GM23338 (cell line): ENCODE results near the gene HAUS8. TPM values are rescaled to one million over a fixed set of nuclear protein-coding genes. Genes with fewer than 3 reads are reported as not detected.

Experiments used
- ATAC-seq: fragments of 200-7000 bp; cut with Tn5 transposase; 3 replicates; pipeline ENCODE4 v1.9.1; 2020
- DNase-seq: peaks from one replicate; pipeline ENCODE4 v3.0.0-alpha.2; 2015; ENCODE audit warnings: low spot score
- H2AFZ ChIP-seq: fragments of 200-600 bp; sonication (generic); 2 replicates; pipeline ENCODE4 v1.8.0; 2016; ENCODE audit warnings: antibody characterized with exemption, mild to moderate bottlenecking, moderate library complexity
- H3F3A ChIP-seq: fragments of 200-600 bp; sonication (generic); replicated peaks from 2 replicates; pipeline ENCODE4 v1.8.0; 2017; ENCODE audit warnings: antibody characterized with exemption, mixed run types, low read depth
- H3K27ac ChIP-seq: fragments of 200-600 bp; sonication (generic); 2 replicates; pipeline ENCODE4 v1.6.1; 2016; ENCODE audit warnings: low read depth
- H3K27me3 ChIP-seq: fragments of 200-600 bp; sonication (generic); 2 replicates; pipeline ENCODE4 v1.8.0; 2016; ENCODE audit warnings: mild to moderate bottlenecking, mixed run types, moderate library complexity; ENCODE audit not compliant: insufficient read depth
- H3K36me3 ChIP-seq: fragments of 200-600 bp; sonication (generic); 2 replicates; pipeline ENCODE4 v1.8.0; 2016; ENCODE audit warnings: mild to moderate bottlenecking; ENCODE audit not compliant: insufficient read depth
- H3K4me1 ChIP-seq: fragments of 200-600 bp; sonication (generic); 2 replicates; pipeline ENCODE4 v1.8.0; 2016; ENCODE audit warnings: mild to moderate bottlenecking, moderate library complexity; ENCODE audit not compliant: insufficient read depth
- H3K4me2 ChIP-seq: fragments of 200-600 bp; sonication (generic); 2 replicates; pipeline ENCODE4 v1.7.1; 2017; ENCODE audit warnings: mixed run types
- H3K4me3 ChIP-seq: fragments of 200-600 bp; sonication (generic); 2 replicates; pipeline ENCODE4 v1.6.1; 2016; ENCODE audit warnings: mixed run types
- H3K79me2 ChIP-seq: fragments of 200-600 bp; sonication (generic); replicated peaks from 2 replicates; pipeline ENCODE4 v1.8.0; 2017; ENCODE audit warnings: mild to moderate bottlenecking; ENCODE audit not compliant: insufficient read depth
- H3K9me2 ChIP-seq: fragments of 200-600 bp; sonication (generic); 2 replicates; pipeline ENCODE4 v1.8.0; 2017; ENCODE audit not compliant: insufficient read depth
- H4K20me1 ChIP-seq: fragments of 200-600 bp; sonication (generic); replicated peaks from 2 replicates; pipeline ENCODE4 v1.8.0; 2017; ENCODE audit warnings: mild to moderate bottlenecking; ENCODE audit not compliant: insufficient read depth
- H3K27ac Mint-ChIP-seq: 2 replicates; pipeline ENCODE4 v1.8.0; 2020; ENCODE audit warnings: inconsistent platforms, mild to moderate bottlenecking, moderate library complexity, mixed read lengths
- H3K27me3 Mint-ChIP-seq: 3 replicates; pipeline ENCODE4 v1.8.0; 2022; ENCODE audit warnings: low read depth, mild to moderate bottlenecking, moderate library complexity, mixed read lengths, inconsistent platforms; ENCODE audit not compliant: insufficient read depth, poor library complexity
- H3K36me3 Mint-ChIP-seq: 3 replicates; pipeline ENCODE4 v1.8.0; 2021; ENCODE audit warnings: low read depth, mild to moderate bottlenecking, inconsistent platforms, moderate library complexity, mixed read lengths
- H3K4me1 Mint-ChIP-seq: 3 replicates; pipeline ENCODE4 v1.8.0; 2020; ENCODE audit warnings: mild to moderate bottlenecking, inconsistent platforms, mixed read lengths
- H3K4me3 Mint-ChIP-seq: 3 replicates; pipeline ENCODE4 v1.8.0; 2021; ENCODE audit warnings: moderate library complexity, mild to moderate bottlenecking, inconsistent platforms, mixed read lengths
- H3K9me3 Mint-ChIP-seq: 3 replicates; pipeline ENCODE4 v1.8.0; 2020; ENCODE audit warnings: moderate library complexity, mild to moderate bottlenecking, inconsistent platforms, mixed read lengths
- CREB1 ChIP-seq: fragments of 250-450 bp; sonication (Bioruptor Pico); IDR thresholded peaks from 2 replicates; pipeline ENCODE4 v1.5.0; 2020; ENCODE audit warnings: low read depth, mild to moderate bottlenecking, moderate library complexity
- ETS1 ChIP-seq: IDR thresholded peaks from 2 replicates; pipeline ENCODE4 v1.6.1; 2016; ENCODE audit warnings: antibody characterized with exemption
- EZH2 ChIP-seq: fragments of 200-600 bp; sonication (generic); IDR thresholded peaks from one replicate; pipeline ENCODE4 v1.8.0; 2017; ENCODE audit warnings: antibody characterized with exemption, mild to moderate bottlenecking, low read depth; ENCODE audit not compliant: unreplicated experiment
- JUNB ChIP-seq: IDR thresholded peaks from one replicate; pipeline ENCODE4 v1.6.1; 2016; ENCODE audit warnings: antibody characterized with exemption; ENCODE audit not compliant: unreplicated experiment
- NANOG ChIP-seq: IDR thresholded peaks from 2 replicates; pipeline ENCODE4 v1.6.1; 2016; ENCODE audit warnings: antibody characterized with exemption, borderline replicate concordance
- REST ChIP-seq: IDR thresholded peaks from one replicate; pipeline ENCODE4 v1.6.1; 2018; ENCODE audit warnings: antibody characterized with exemption; ENCODE audit not compliant: unreplicated experiment
- STAT1 ChIP-seq: IDR thresholded peaks from one replicate; pipeline ENCODE4 v1.6.1; 2016; ENCODE audit warnings: antibody characterized with exemption; ENCODE audit not compliant: unreplicated experiment
- ZNF114 ChIP-seq: fragments of 250-450 bp; sonication (Bioruptor Pico); IDR thresholded peaks from 2 replicates; pipeline ENCODE4 v1.5.0; 2020; ENCODE audit warnings: mild to moderate bottlenecking, moderate library complexity
- ZNF331 ChIP-seq: fragments of 250-450 bp; sonication (Bioruptor Pico); IDR thresholded peaks from 2 replicates; pipeline ENCODE4 v1.5.0; 2020; ENCODE audit warnings: low read depth, mild to moderate bottlenecking, moderate library complexity
- ZNF462 ChIP-seq: fragments of 250-450 bp; sonication (Bioruptor Pico); IDR thresholded peaks from 2 replicates; pipeline ENCODE4 v1.5.0; 2020; ENCODE audit warnings: mild to moderate bottlenecking, moderate library complexity
- polyA plus RNA-seq: library from polyadenylated mRNA; unstranded; fragments of >200 nt; fragmentation: Nextera tagmentation; extraction: Ambion mirVana; gene quantifications from 2 replicates; pipeline ENCODE4 v1.2.1, GENCODE V29; 2016
- total RNA-seq: library from RNA; depleted of rRNA; stranded (reverse); fragments of >200 nt; shearing (Covaris generic); gene quantifications from 2 replicates; pipeline ENCODE4 v1.2.3, GENCODE V29; 2014

The HAUS8 gene
- total and polyA plus RNA-seq, 2 experiments from 2014 or later, result 11.1 to 33.3 TPM

- TF ChIP-seq ZNF462 (CRISPR knock-in tag) (no peak), JUNB (no peak), STAT1 (no peak), ZNF114 (no peak), REST (no peak)
Measured at GRCh38 chr19:17112700-17113099, 37.4 kb upstream of the HAUS8 start (continued).

- Mint-ChIP-seq H3K36me3 (peaks cover 10% of the 10 kb centered on the region), H3K27ac (no peak overlapping the region; the same call in 1 of the 2 replicates), H3K4me1 (peaks cover 49% of the 10 kb centered on the region)
- TF ChIP-seq REST (no peak), JUNB (no peak), ZNF331 (CRISPR knock-in tag) (no peak), ZNF114 (no peak), STAT1 (no peak), CREB1 (CRISPR knock-in tag) (no peak), NANOG (no peak), EZH2 (no peak), ETS1 (no peak)
Measured at GRCh38 chr19:17112271-17112670, 37.0 kb upstream of the HAUS8 start.

More at GRCh38 chr19:17112271-17112670, 37.0 kb upstream of the HAUS8 start:
- H4K20me1 ChIP-seq, result peaks cover 3% of the 10 kb centered on the region; the same call in 1 of the 2 replicates
- H3K27ac ChIP-seq, result 0 out of 2 replicates have a peak overlapping the region, but pooled peaks have one; percentile 55
- H3K9me3 Mint-ChIP-seq, result no peaks in the 10 kb centered on the region; the same call in 2 of the 3 replicates
- H3K9me2 ChIP-seq, result no peaks in the 10 kb centered on the region
- H3K27me3 ChIP-seq, result no peaks in the 10 kb centered on the region
- H3K4me3 Mint-ChIP-seq, result no peak overlapping the region
- H2AFZ ChIP-seq, result no peak overlapping the region
- peaks cover 12% of the 10 kb centered on the region for H3K79me2 ChIP-seq
- H3K4me1 ChIP-seq, result peaks cover 24% of the 10 kb centered on the region
- ATAC-seq (no peak), DNase-seq (no peak)
- H3K27me3 Mint-ChIP-seq, result peaks cover 4% of the 10 kb centered on the region
- 0 out of 2 replicates have a peak, but pooled peaks cover 3% of the 10 kb centered on the region for H3K36me3 ChIP-seq
- H3F3A ChIP-seq, result peaks cover 8% of the 10 kb centered on the region
- H3K4me2 ChIP-seq, result no peak overlapping the region
- no peak overlapping the region for H3K4me3 ChIP-seq
